HG02970 (cell line): Measurements from ENCODE around the gene EYA3.

Experiments
- ATAC-seq: cut with Tn5 transposase; IDR thresholded peaks from one replicate; pipeline ENCODE4 v1.9.1; 2021; ENCODE audit warnings: mild to moderate bottlenecking, moderate library complexity, moderate number of reproducible peaks; ENCODE audit not compliant: unreplicated experiment, low FRiP score

The EYA3 gene, protein sequence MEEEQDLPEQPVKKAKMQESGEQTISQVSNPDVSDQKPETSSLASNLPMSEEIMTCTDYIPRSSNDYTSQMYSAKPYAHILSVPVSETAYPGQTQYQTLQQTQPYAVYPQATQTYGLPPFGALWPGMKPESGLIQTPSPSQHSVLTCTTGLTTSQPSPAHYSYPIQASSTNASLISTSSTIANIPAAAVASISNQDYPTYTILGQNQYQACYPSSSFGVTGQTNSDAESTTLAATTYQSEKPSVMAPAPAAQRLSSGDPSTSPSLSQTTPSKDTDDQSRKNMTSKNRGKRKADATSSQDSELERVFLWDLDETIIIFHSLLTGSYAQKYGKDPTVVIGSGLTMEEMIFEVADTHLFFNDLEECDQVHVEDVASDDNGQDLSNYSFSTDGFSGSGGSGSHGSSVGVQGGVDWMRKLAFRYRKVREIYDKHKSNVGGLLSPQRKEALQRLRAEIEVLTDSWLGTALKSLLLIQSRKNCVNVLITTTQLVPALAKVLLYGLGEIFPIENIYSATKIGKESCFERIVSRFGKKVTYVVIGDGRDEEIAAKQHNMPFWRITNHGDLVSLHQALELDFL

DNA sequence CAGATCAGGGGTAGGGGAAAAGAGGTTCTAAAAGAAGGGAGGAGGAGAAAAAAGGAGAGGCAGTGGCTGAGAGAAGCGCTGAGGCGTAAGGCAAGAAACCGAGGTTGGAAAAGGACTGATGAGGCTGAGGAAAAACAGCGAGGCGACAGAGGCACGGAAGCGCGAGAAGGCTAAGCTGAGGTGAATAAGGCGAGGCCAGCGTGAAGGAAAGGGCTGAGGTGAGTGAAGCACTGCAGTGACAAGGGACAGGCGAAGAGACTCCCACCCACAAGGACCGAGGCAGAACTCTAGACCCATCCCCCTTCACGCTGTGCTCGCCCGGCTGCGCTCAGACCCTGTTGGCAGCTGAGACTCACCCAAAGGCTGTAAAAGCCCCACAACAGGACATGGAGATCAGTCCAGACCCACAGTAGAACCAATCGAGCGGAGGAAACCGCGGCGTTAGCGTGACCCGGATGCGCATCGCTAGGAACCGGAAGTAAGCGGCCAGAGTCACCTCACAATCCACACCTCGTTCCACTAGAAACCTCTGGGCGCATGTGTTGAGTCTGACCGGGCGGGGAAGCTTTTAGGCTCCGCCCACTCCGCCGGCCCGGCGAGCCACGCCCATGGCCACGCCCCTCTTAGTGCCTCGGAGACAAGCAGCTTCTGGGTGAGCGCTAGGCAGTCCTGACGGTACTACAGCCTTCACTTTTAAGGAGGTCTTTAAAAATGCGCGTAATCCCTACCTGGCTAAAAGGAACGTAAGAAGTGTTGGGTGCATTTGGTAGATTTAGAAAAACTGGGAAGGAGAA, at the start of gene EYA3:
TSS of gene EYA3 (minus strand) at position 443 of the 794 bp plus-strand sequence. CDS start 30,584 bp downstream, outside the sequence.
- ATAC-seq: peak; percentile 93

DNA sequence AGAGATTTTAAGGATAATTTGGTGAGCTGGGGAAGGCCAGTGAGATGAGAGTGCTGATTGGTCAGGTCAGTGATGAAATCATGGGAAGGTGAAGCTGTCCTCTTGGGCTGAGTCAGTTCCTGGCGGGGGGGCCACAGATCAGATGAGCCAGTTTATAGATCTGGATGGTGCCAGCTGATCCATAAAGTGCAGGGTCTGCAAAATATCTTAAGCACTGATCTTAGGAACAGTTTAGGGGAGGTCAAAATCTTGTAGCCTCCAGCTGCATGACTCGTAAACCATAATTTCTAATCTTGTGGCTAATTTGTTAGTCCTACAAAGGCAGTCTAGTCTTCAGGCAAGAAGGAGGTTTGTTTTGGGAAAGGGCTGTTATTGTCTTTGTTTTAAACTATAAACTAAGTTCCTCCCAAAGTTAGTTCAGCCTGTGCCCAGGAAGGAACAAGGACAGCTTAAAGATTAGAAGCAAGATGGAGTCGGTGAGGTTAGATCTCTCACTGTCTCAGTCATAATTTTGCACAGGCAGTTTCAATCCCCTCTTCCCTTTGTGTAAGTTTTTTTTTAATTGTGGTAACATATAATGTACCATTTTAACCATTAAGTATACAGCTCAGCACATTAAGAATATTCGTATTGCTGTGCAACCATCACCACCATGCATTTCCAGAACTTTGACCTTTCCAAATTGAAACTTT, 48.7 kb upstream of the EYA3 start:
- ATAC-seq: no peak

- ATAC-seq: no peak
These were observed 47.9 kb upstream of the EYA3 start for GRCh38 chr1:28136169-28136921.

GRCh38 chr1:28135371-28136168, 47.2 kb upstream of the EYA3 start:
- ATAC-seq: no peak

GRCh38 chr1:28134651-28135207, 46.3 kb upstream of the EYA3 start:
- no peak for ATAC-seq

- no peak for ATAC-seq
These were observed 44.1 kb upstream of the EYA3 start for GRCh38 chr1:28132171-28133167.

DNA sequence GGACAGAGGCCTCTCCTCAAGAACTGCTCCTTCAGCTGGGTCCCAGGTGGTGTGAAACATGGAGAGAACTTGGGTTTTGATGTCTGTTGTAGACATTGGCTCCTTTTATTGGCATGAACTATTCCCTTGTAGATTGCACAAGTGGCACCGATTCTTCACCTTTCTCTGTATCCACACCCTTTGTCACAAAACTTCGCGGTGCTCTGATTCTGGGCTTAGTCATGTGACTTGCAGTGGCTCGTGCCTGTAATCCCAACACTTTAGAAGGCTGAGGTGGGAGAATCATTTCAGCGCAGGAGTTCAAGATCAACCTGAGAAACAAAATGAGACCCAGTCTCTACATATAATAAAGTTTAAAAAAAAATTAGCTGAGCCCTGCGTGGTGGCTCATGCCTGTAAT, 42.5 kb upstream of the EYA3 start:
- ATAC-seq: no peak

DNA sequence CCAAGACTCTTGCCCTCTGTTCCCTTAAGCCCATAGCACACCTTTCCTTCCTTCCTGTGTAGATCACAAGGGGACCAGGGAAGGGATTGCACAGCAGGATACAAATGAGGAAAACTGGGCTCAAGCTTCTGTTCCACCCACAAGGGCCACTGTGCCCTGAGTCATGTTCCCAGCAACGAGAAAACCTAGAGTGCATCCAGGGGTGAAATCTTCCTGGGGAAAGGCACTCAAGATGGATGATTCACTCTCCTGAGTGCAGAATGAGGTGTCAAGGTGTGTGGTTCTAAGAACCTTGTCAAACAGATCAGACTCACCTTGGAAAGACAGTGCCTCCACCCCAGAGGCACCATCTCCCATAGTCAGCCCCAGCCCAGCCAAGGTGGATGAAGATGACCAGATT, 40.7 kb upstream of the EYA3 start:
- ATAC-seq: no peak

DNA sequence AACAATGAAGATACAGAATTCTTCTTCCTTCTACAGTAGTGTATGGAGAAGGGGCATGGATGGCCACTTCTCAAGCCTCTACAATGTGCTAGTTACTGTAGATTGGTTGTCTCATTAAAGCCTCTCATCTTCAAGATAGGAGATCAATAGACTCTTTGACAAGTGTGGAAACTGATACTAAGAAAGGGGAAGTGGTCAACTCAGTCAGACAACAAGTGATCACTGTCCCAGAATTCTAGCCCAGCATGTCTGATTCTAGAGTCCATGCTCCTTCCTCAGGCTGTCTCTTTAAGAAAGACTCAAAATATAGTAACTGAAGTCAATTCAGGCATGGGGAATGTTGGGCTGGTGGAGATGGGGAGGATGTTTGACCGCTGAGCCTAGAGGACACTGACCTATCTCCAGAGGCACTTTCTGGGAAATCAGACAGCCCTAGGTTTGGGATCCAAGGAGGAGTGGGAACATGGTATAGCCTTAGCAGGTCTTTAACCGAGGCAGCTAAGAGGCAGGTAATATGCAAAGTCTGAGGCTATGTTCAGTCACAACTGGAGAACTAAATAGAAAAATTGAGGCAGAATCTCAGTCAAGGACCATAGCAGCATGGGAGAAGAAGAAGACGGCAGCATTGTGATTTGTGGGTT, 39.3 kb upstream of the EYA3 start:
- no peak for ATAC-seq

DNA sequence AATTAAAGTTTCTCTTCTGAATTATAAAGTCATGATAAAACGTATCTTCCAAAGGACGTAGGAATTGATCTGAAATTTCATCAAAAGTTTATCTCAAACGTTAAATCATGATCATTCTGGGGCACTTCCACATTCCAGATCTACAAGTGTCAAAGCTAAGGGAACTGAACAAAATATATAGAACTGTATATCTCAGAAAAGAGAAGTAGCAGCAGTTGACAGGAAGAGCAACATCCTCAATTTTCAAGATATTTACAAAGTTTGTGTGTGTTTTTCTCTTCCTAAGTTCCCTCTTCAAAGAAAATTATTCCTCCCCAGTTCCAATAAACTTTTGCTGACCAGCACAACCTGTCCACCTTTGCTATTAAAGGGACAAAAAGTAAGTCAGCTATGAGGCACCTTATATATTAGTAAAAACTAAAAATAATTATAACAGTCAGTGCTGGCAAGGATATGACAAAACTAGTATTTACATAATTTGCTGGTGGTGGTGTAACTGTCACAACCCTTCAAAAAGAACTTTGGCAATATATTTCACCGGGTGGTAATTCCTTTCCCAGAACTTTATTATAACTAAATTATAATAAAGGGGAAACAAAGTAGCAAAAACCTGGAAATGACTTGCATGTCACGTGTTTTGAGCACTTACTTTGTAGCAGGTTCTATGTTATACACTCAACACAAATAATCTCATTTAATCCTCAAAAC, 38.5 kb upstream of the EYA3 start:
- no peak for ATAC-seq

DNA sequence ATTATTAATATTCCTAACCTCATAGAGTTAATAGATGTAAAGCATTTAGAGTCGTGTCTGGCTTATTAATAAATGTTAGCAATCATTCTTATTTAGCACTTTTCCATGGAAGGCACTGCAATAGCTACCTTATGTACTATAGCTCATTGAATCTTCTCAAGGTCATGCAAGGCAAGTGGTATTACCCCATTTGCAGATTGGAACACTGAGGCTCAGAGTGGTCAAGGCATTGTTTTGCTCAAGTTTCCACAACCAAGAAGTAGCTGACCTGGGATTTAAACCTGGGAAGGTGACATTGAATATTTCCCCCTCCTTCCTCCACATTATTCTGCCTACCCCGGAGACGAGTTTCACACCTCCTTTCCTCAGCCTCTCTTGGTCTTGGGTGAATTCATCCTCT, 37.8 kb upstream of the EYA3 start:
- ATAC-seq: no peak

GRCh38 chr1:28123461-28123961, 35.1 kb upstream of the EYA3 start:
- ATAC-seq: no peak

DNA sequence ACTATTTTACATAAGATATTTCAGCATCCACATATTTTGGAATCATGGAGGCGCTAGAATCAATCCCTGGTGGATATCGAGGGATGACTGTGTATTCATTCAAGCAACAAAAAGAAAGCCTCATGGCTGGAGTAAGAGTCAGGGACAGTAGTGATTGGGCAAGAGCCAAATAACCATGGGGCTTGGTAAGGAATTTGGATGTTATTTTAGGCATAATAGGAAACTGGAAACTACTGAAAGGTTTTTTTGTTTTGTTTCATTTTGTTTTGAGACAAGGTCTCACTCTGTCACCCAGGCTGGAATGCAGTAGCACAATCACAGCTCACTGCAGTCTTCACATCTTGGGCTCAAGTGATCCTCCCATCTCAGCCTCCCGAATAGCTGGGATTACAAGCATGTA, 33.8 kb upstream of the EYA3 start:
- ATAC-seq: no peak

DNA sequence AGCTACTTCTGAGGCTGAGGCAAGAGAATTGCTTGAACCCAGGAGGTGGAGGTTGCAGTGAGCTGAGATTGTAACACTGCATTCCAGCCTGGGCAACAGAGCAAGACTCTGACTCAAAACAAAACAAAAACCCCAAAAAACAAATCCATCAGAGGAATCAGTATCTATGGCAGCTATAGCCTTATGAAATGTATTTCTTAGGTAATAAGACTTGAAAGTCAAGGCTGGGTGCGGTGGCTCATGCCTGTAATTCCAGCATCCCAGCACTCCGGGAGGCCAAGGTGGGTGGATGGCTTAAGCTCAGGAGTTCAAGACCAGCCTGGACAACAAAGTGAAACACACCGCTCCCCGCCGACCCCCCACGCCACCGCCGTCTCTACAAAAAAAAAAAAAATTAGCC, 31.1 kb upstream of the EYA3 start:
- ATAC-seq: no peak

GRCh38 chr1:28118640-28119307, 30.4 kb upstream of the EYA3 start:
- ATAC-seq: no peak

GRCh38 chr1:28115267-28115666, 26.9 kb upstream of the EYA3 start:
- ATAC-seq: no peak
